H9 (cell line): ENCODE measurements around the gene HIP1. TPM values are rescaled to one million over a fixed set of nuclear protein-coding genes. Genes with fewer than 3 reads are reported as not detected.

Experiments
- DNase-seq: peaks from one replicate; pipeline ENCODE4 v3.0.0-alpha.2; 2017
- H2AFZ ChIP-seq: one replicate; pipeline ENCODE4 v1.6.1; 2013; ENCODE audit warnings: mild to moderate bottlenecking, low read length, control low read depth, moderate library complexity
- H2AK5ac ChIP-seq: 2 replicates; pipeline ENCODE4 v1.6.1; 2013; ENCODE audit warnings: low read length, control low read depth, mixed read lengths; ENCODE audit not compliant: insufficient read length
- H2BK120ac ChIP-seq: one replicate; pipeline ENCODE4 v1.6.1; 2013; ENCODE audit warnings: low read depth, mild to moderate bottlenecking, low read length, control low read depth, inconsistent platforms; ENCODE audit not compliant: poor library complexity, severe bottlenecking
- H2BK12ac ChIP-seq: 2 replicates; pipeline ENCODE4 v1.6.1; 2013; ENCODE audit warnings: low read length, control low read depth, mixed read lengths, low read depth; ENCODE audit not compliant: insufficient read length
- H2BK15ac ChIP-seq: 2 replicates; pipeline ENCODE4 v1.6.1; 2013; ENCODE audit warnings: low read depth, low read length, control low read depth
- H2BK20ac ChIP-seq: one replicate; pipeline ENCODE4 v1.6.1; 2013; ENCODE audit warnings: low read depth, mild to moderate bottlenecking, low read length, control low read depth, inconsistent platforms; ENCODE audit not compliant: poor library complexity, severe bottlenecking
- H2BK5ac ChIP-seq: 2 replicates; pipeline ENCODE4 v1.6.1; 2013; ENCODE audit warnings: low read length, control low read depth, mixed read lengths; ENCODE audit not compliant: insufficient read length
- H3K14ac ChIP-seq: 2 replicates; pipeline ENCODE4 v1.6.1; 2013; ENCODE audit warnings: low read length, control low read depth; ENCODE audit not compliant: insufficient read depth
- H3K18ac ChIP-seq: 2 replicates; pipeline ENCODE4 v1.6.1; 2013; ENCODE audit warnings: low read depth, mild to moderate bottlenecking, mixed read lengths, low read length, control low read depth; ENCODE audit not compliant: insufficient read length
- H3K23ac ChIP-seq: 2 replicates; pipeline ENCODE4 v1.6.1; 2013; ENCODE audit warnings: low read length, control low read depth, mixed read lengths, low read depth; ENCODE audit not compliant: insufficient read length
- H3K23me2 ChIP-seq: 2 replicates; pipeline ENCODE4 v1.6.1; 2013; ENCODE audit warnings: low read depth, mild to moderate bottlenecking, mixed read lengths, low read length, control low read depth; ENCODE audit not compliant: insufficient read length, poor library complexity, severe bottlenecking
- H3K27ac ChIP-seq: 2 replicates; pipeline ENCODE4 v1.5.1; 2013; ENCODE audit warnings: low read length, control low read depth, mixed read lengths, low read depth; ENCODE audit not compliant: insufficient read length
- H3K27me3 ChIP-seq: 2 replicates; pipeline ENCODE4 v1.6.1; 2013; ENCODE audit warnings: low read length, control low read depth, inconsistent platforms; ENCODE audit not compliant: insufficient read depth
- H3K4ac ChIP-seq: 2 replicates; pipeline ENCODE4 v1.6.1; 2013; ENCODE audit warnings: low read depth, mild to moderate bottlenecking, control low read depth, inconsistent platforms, low read length, moderate library complexity
- H3K4me1 ChIP-seq: 2 replicates; pipeline ENCODE4 v1.6.1; 2013; ENCODE audit warnings: low read length, control low read depth, inconsistent platforms; ENCODE audit not compliant: insufficient read depth
- H3K4me2 ChIP-seq: 2 replicates; pipeline ENCODE4 v1.6.1; 2013; ENCODE audit warnings: low read length, control low read depth, mixed read lengths; ENCODE audit not compliant: insufficient read length, insufficient read depth
- H3K56ac ChIP-seq: 2 replicates; pipeline ENCODE4 v1.6.1; 2013; ENCODE audit warnings: low read depth, mild to moderate bottlenecking, mixed read lengths, low read length, control low read depth; ENCODE audit not compliant: insufficient read length
- H3K79me1 ChIP-seq: 2 replicates; pipeline ENCODE4 v1.6.1; 2013; ENCODE audit warnings: low read depth, mild to moderate bottlenecking, moderate library complexity, low read length, control low read depth, inconsistent platforms; ENCODE audit not compliant: insufficient read depth, poor library complexity, severe bottlenecking
- H3K79me2 ChIP-seq: 2 replicates; pipeline ENCODE4 v1.6.1; 2013; ENCODE audit warnings: low read length, control low read depth, inconsistent platforms; ENCODE audit not compliant: insufficient read depth
- H3K9ac ChIP-seq: 2 replicates; pipeline ENCODE4 v1.6.1; 2013; ENCODE audit warnings: low read length, control low read depth, mixed read lengths; ENCODE audit not compliant: insufficient read length; ENCODE audit errors: extremely low read depth
- H3K9me3 ChIP-seq: one replicate; pipeline ENCODE4 v1.6.1; 2013; ENCODE audit warnings: low read depth, low read length, inconsistent platforms; ENCODE audit not compliant: control insufficient read depth
- H3T11ph ChIP-seq: one replicate; pipeline ENCODE4 v1.6.1; 2013; ENCODE audit warnings: mild to moderate bottlenecking, low read length, control low read depth, inconsistent platforms
- H4K20me1 ChIP-seq: one replicate; pipeline ENCODE4 v1.6.1; 2013; ENCODE audit not compliant: control insufficient read depth, insufficient read length, insufficient read depth
- H4K5ac ChIP-seq: 2 replicates; pipeline ENCODE4 v1.6.1; 2013; ENCODE audit warnings: low read depth, mild to moderate bottlenecking, mixed read lengths, low read length, control low read depth; ENCODE audit not compliant: insufficient read length
- H4K8ac ChIP-seq: replicated peaks from 2 replicates; pipeline ENCODE4 v1.6.1; 2013; ENCODE audit warnings: low read length, control low read depth, mixed read lengths, low read depth; ENCODE audit not compliant: insufficient read length
- H4K91ac ChIP-seq: 2 replicates; pipeline ENCODE4 v1.6.1; 2013; ENCODE audit warnings: low read depth, mild to moderate bottlenecking, moderate library complexity, mixed read lengths, low read length, control low read depth; ENCODE audit not compliant: insufficient read length
- H3K27ac Mint-ChIP-seq, 3 experiments: 2 replicates in 2 of 3; 3 replicates in 1 of 3; pipeline ENCODE4 v1.8.0; 2020 to 2021; ENCODE audit warnings: mixed read lengths in 3 of 3, mild to moderate bottlenecking in 1 of 3, moderate library complexity in 1 of 3
- H3K27me3 Mint-ChIP-seq: 2 replicates; pipeline ENCODE4 v1.8.0; 2021; ENCODE audit warnings: low read depth, mild to moderate bottlenecking, moderate library complexity, mixed read lengths
- H3K36me3 Mint-ChIP-seq, 3 experiments: 2 replicates in 2 of 3; 3 replicates in 1 of 3; pipeline ENCODE4 v1.8.0; 2020 to 2021; ENCODE audit warnings: low read depth in 3 of 3, mixed read lengths in 3 of 3; ENCODE audit not compliant: insufficient read depth in 1 of 3
- H3K4me1 Mint-ChIP-seq, 2 experiments: 2 replicates each; pipeline ENCODE4 v1.8.0; 2020; ENCODE audit warnings: mixed read lengths in 2 of 2
- H3K4me3 Mint-ChIP-seq, 2 experiments: 2 replicates in 1 of 2; 3 replicates in 1 of 2; pipeline ENCODE4 v1.8.0; 2020 to 2021; ENCODE audit warnings: mild to moderate bottlenecking in 2 of 2, mixed read lengths in 2 of 2, moderate library complexity in 1 of 2
- H3K9me3 Mint-ChIP-seq, 2 experiments: 2 replicates in 1 of 2; 3 replicates in 1 of 2; pipeline ENCODE4 v1.8.0; 2020; ENCODE audit warnings: mild to moderate bottlenecking in 2 of 2, mixed read lengths in 2 of 2, moderate library complexity in 1 of 2
- WGBS: extraction: QIAGEN DNeasy Blood & Tissue Kit; methylation state at CpG from one replicate; pipeline ENCODE4 v1.1.7; 2013; ENCODE audit warnings: missing lambda C conversion rate, low lambda C conversion rate, mixed read lengths; ENCODE audit not compliant: insufficient read length; ENCODE audit errors: extremely low coverage; 5-methylcytosine and 5-hydroxymethylcytosine counted together
- total RNA-seq: library from RNA; stranded (reverse); gene quantifications from 2 replicates; pipeline ENCODE4 v1.2.1, GENCODE V29; 2021
- TF ChIP-seq, protein P1 (sequence below): fragments of 200-600 bp; sonication (generic); conservative IDR thresholded peaks from 3 replicates; pipeline ENCODE4 v1.8.0; 2021; ENCODE audit warnings: antibody characterized with exemption, mild to moderate bottlenecking

HIP1 gene
- total RNA-seq, 1 experiment from 2014 or later, result 87.5 TPM

DNA sequence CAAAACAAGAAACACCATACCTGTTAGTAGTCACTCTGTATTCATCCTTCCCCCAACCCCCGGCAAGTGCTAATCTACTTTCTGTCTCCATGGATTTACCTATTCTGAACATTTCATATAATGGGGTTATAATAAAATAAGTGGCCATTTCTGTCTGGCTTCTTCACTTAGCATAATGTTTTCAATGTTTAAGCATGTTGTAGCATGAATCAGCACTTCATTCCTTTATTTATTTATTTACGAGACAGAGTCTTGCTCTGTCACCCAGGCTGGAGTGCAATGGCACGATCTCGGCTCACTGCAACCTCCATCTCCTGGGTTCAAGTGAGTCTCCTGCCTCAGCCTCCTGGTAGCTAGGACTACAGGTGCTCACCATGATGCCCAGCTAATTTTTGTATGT is 69.2 kb downstream of the HIP1 start:
- no peak overlapping the region for H2BK20ac ChIP-seq
- H3K27ac ChIP-seq, result no peak overlapping the region
- no peak overlapping the region for H3K4me2 ChIP-seq
- H2AK5ac ChIP-seq, result no peak overlapping the region
- no peak overlapping the region for H3T11ph ChIP-seq
- no CpG with 5 or more reads among the region's 4 CpGs for WGBS
- H4K91ac ChIP-seq, result no peak overlapping the region
- no peak overlapping the region for H3K23ac ChIP-seq
- no peak overlapping the region for H3K4me3 Mint-ChIP-seq
- H3K14ac ChIP-seq, result no peak overlapping the region
- H3K79me2 ChIP-seq, result no peaks in the 10 kb centered on the region
- H3K4me1 ChIP-seq, result no peaks in the 10 kb centered on the region
- H4K20me1 ChIP-seq, result no peaks in the 10 kb centered on the region
- H3K9me3 ChIP-seq, result no peaks in the 10 kb centered on the region
- no peak for DNase-seq
- no peak overlapping the region for H3K9ac ChIP-seq
- peaks cover 0 to under 1% of the 10 kb centered on the region in 2 experiments; a peak in 2 of 5 replicates for H3K9me3 Mint-ChIP-seq
- no peaks in the 10 kb centered on the region for H3K79me1 ChIP-seq
- H3K27me3 ChIP-seq, result no peaks in the 10 kb centered on the region
- no peak overlapping the region for H3K4ac ChIP-seq
- H2AFZ ChIP-seq, result no peak overlapping the region
- H3K27ac Mint-ChIP-seq, result peak overlapping the region in 1 of 3 experiments; percentile 83; a peak in 2 of 7 replicates
- no peak overlapping the region for H2BK12ac ChIP-seq
- H2BK15ac ChIP-seq, result no peak overlapping the region
- H3K56ac ChIP-seq, result no peak overlapping the region
- no peak overlapping the region for H3K18ac ChIP-seq
- H4K8ac ChIP-seq, result no peak overlapping the region
- no peaks in the 10 kb centered on the region for H3K23me2 ChIP-seq
- H4K5ac ChIP-seq, result no peak overlapping the region
- no peaks in the 10 kb centered on the region; a peak in 2 of 7 replicates for H3K36me3 Mint-ChIP-seq
- no peaks in the 10 kb centered on the region for H3K27me3 Mint-ChIP-seq
- H2BK5ac ChIP-seq, result no peak overlapping the region
- H2BK120ac ChIP-seq, result no peak overlapping the region
- TF ChIP-seq, protein P1, sequence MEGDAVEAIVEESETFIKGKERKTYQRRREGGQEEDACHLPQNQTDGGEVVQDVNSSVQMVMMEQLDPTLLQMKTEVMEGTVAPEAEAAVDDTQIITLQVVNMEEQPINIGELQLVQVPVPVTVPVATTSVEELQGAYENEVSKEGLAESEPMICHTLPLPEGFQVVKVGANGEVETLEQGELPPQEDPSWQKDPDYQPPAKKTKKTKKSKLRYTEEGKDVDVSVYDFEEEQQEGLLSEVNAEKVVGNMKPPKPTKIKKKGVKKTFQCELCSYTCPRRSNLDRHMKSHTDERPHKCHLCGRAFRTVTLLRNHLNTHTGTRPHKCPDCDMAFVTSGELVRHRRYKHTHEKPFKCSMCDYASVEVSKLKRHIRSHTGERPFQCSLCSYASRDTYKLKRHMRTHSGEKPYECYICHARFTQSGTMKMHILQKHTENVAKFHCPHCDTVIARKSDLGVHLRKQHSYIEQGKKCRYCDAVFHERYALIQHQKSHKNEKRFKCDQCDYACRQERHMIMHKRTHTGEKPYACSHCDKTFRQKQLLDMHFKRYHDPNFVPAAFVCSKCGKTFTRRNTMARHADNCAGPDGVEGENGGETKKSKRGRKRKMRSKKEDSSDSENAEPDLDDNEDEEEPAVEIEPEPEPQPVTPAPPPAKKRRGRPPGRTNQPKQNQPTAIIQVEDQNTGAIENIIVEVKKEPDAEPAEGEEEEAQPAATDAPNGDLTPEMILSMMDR, result no peak
- H3K4me1 Mint-ChIP-seq, result no peaks in the 10 kb centered on the region
